ENCODE results near the gene CLK2.
"Not testable (repeated sequence)": the region's sequence is repeated elsewhere in the genome, so short reads cannot be mapped to it uniquely, and the experiment has no call there.

The CLK2 gene

GRCh38 chr1:155297384-155297783 lies 24.1 kb upstream of the CLK2 start:
- no peak for TF ChIP-seq CTCF (IDR thresholded peaks at IDR 0.05; ENCODE audit: control insufficient read depth, extremely low read depth, insufficient read depth)
- no peak for DNase-seq (ENCODE audit: low read depth)

GRCh38 chr1:155296661-155297060 lies 23.4 kb upstream of the CLK2 start:
- no peak for TF ChIP-seq CTCF (IDR thresholded peaks at IDR 0.05; ENCODE audit: control insufficient read depth, extremely low read depth, insufficient read depth)
- no peak overlapping the region for H3K4me3 ChIP-seq (ENCODE audit: low read depth, low read length)
- no peak for DNase-seq (ENCODE audit: low read depth)

More at GRCh38 chr1:155297384-155297783, 24.1 kb upstream of the CLK2 start:
- no peak overlapping the region for H3K4me3 ChIP-seq (ENCODE audit: low read depth, low read length)

GRCh38 chr1:155295942-155296267 lies 22.6 kb upstream of the CLK2 start:
- TF ChIP-seq CTCF (IDR thresholded peaks at IDR 0.05; ENCODE audit: control insufficient read depth, extremely low read depth, insufficient read depth), result no peak
- no peak overlapping the region for H3K4me3 ChIP-seq (ENCODE audit: low read depth, low read length)
- no peak for DNase-seq (ENCODE audit: low read depth)

GRCh38 chr1:155295183-155295941 lies 22.1 kb upstream of the CLK2 start:
- TF ChIP-seq CTCF (IDR thresholded peaks at IDR 0.05; ENCODE audit: control insufficient read depth, extremely low read depth, insufficient read depth), result no peak
- DNase-seq (ENCODE audit: low read depth), result no peak
- no peak overlapping the region for H3K4me3 ChIP-seq (ENCODE audit: low read depth, low read length)

GRCh38 chr1:155294520-155295182 lies 21.3 kb upstream of the CLK2 start:
- H3K4me3 ChIP-seq (ENCODE audit: low read depth, low read length), result no peak overlapping the region
- TF ChIP-seq CTCF (IDR thresholded peaks at IDR 0.05; ENCODE audit: control insufficient read depth, extremely low read depth, insufficient read depth), result no peak
- DNase-seq (ENCODE audit: low read depth), result no peak

- no peak for DNase-seq (ENCODE audit: low read depth)
- TF ChIP-seq CTCF (IDR thresholded peaks at IDR 0.05; ENCODE audit: control insufficient read depth, extremely low read depth, insufficient read depth), result no peak
- H3K4me3 ChIP-seq (ENCODE audit: low read depth, low read length), result no peak overlapping the region
These were observed 19.9 kb upstream of the CLK2 start for GRCh38 chr1:155293086-155293749.

- H3K4me3 ChIP-seq (ENCODE audit: low read depth, low read length); DNase-seq (ENCODE audit: low read depth): not testable (repeated sequence)
These were observed 17.7 kb upstream of the CLK2 start for GRCh38 chr1:155291006-155291405.
